OCI-LY3 (cell line): Measurements from ENCODE around the gene ADSS2.

Experiments
- EZH2phosphoT487 ChIP-seq: fragments of 200-600 bp; shearing (Covaris generic); IDR thresholded peaks from 2 replicates; pipeline ENCODE4 v1.6.1; 2018; ENCODE audit warnings: antibody characterized with exemption, mixed run types, low read depth
- TF ChIP-seq, protein P1 (sequence below): fragments of 200-600, 300-600 bp; sonication (generic); IDR thresholded peaks from 2 replicates; pipeline ENCODE4 v1.5.1; 2014; ENCODE audit warnings: antibody characterized with exemption, low read length, low read depth

GRCh38 chr1:244458781-244459180 is 7.1 kb upstream of the ADSS2 start:
- TF ChIP-seq, protein P1, sequence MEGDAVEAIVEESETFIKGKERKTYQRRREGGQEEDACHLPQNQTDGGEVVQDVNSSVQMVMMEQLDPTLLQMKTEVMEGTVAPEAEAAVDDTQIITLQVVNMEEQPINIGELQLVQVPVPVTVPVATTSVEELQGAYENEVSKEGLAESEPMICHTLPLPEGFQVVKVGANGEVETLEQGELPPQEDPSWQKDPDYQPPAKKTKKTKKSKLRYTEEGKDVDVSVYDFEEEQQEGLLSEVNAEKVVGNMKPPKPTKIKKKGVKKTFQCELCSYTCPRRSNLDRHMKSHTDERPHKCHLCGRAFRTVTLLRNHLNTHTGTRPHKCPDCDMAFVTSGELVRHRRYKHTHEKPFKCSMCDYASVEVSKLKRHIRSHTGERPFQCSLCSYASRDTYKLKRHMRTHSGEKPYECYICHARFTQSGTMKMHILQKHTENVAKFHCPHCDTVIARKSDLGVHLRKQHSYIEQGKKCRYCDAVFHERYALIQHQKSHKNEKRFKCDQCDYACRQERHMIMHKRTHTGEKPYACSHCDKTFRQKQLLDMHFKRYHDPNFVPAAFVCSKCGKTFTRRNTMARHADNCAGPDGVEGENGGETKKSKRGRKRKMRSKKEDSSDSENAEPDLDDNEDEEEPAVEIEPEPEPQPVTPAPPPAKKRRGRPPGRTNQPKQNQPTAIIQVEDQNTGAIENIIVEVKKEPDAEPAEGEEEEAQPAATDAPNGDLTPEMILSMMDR, result no peak
- TF ChIP-seq EZH2phosphoT487, result no peak
